ENCODE measurements around the gene PDE3B. TPM values are rescaled to one million over a fixed set of nuclear protein-coding genes. Genes with fewer than 3 reads are reported as not detected.
"Not testable (repeated sequence)": the region's sequence is repeated elsewhere in the genome, so short reads cannot be mapped to it uniquely, and the experiment has no call there.

The PDE3B gene
- total RNA-seq, 2 donors from 2014 or later: 21.5 to 23.6 TPM

DNA sequence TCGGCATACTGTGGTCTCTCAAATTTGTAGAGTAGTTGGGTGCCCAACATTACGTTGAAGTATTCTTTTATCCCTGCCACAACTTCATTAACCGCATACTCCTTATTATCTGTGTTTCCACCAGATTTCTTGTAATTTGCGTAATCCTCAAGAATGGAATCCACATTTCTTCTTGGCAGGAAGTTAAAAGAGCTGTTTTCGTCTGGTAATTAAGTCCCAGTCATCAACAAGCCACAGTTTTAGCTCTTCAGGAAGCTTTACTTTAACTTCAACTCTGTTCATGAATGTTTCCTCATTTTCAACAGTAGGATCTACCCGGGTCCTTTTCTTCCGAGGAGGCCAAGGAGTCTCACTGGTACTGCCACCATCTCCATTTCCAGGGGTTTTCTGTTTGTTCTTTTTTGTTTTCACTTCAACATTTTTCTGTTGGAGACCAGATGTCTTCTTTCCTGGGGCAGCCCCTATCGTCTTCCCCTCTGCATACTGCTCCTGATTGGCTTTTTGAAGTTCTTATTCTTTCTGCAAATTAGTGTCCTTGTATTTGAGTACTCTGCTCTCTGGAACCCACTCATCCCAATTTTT is 30.3 kb downstream of the PDE3B start:
- H3K4me1 ChIP-seq: no peaks in the 10 kb centered on the region
- no peak overlapping the region for H3K4me3 ChIP-seq
- H3K36me3 ChIP-seq: no peaks in the 10 kb centered on the region
- H3K9me3 ChIP-seq: no peaks in the 10 kb centered on the region
- no peak overlapping the region for H3K27ac ChIP-seq
- DNase-seq: no peak
- intact Hi-C loops (cut with DNase I): no loop called here
- TF ChIP-seq, protein P1, sequence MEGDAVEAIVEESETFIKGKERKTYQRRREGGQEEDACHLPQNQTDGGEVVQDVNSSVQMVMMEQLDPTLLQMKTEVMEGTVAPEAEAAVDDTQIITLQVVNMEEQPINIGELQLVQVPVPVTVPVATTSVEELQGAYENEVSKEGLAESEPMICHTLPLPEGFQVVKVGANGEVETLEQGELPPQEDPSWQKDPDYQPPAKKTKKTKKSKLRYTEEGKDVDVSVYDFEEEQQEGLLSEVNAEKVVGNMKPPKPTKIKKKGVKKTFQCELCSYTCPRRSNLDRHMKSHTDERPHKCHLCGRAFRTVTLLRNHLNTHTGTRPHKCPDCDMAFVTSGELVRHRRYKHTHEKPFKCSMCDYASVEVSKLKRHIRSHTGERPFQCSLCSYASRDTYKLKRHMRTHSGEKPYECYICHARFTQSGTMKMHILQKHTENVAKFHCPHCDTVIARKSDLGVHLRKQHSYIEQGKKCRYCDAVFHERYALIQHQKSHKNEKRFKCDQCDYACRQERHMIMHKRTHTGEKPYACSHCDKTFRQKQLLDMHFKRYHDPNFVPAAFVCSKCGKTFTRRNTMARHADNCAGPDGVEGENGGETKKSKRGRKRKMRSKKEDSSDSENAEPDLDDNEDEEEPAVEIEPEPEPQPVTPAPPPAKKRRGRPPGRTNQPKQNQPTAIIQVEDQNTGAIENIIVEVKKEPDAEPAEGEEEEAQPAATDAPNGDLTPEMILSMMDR (IDR thresholded peaks at IDR 0.05): no peak
- H3K27me3 ChIP-seq: no peaks in the 10 kb centered on the region
- H3K9ac ChIP-seq (ENCODE audit: low read depth in 2 of 2, low read length in 2 of 2): no peak overlapping the region

DNA sequence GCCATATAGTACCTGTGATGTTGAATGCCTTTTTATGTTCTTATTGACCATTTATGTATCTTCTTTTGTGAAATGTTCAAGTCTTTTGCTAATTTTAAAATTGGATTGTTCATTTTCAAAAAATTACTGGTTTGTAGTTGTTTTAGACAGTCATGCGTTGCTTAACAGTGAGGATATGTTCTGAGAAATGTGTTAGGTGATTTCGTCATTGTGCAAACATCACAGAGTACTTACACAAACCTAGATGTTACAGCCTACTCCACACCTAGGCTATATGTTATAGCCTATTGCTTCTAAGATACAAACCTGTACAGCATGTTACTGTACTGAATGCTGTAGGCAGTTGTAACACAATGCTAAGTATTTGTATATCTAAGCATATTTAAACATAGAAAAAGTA is 32.5 kb downstream of the PDE3B start:
- DNase-seq: no peak
- Histone ChIP-seq H3K27ac (peak overlapping the region; percentile 19), H3K36me3 (no peaks in the 10 kb centered on the region), H3K27me3 (no peaks in the 10 kb centered on the region), H3K9ac (ENCODE audit: low read depth in 2 of 2, low read length in 2 of 2) (no peak overlapping the region), H3K4me3 (no peak overlapping the region), H3K9me3 (no peaks in the 10 kb centered on the region), H3K4me1 (no peaks in the 10 kb centered on the region)
- TF ChIP-seq, protein P1 (IDR thresholded peaks at IDR 0.05): no peak
- intact Hi-C loops (cut with DNase I): no loop called here

DNA sequence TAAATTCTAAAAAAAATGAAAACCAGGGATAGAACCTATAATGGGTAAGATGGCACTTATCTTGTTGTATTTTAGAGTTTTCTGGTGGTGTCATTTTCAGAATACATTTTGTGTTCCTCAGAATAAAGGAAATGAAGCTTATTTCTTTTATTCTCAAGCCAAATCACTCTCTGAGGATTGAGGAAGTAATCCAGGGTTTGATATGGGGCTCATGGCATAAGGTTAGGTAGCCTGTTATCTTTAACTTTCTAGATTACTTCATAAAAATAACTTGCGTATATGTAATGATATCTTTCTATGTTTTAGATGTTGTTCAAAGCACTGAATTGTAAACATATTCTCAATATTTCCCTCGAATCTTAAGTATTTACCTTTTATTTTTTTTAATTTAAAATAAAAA is 33.5 kb downstream of the PDE3B start:
- no peak overlapping the region for H3K9ac ChIP-seq (ENCODE audit: low read depth in 2 of 2, low read length in 2 of 2)
- intact Hi-C loops (cut with DNase I): no loop called here
- TF ChIP-seq, protein P1 (IDR thresholded peaks at IDR 0.05): no peak
- DNase-seq: no peak
- H3K27me3 ChIP-seq: no peaks in the 10 kb centered on the region
- no peaks in the 10 kb centered on the region for H3K36me3 ChIP-seq
- H3K4me1 ChIP-seq: no peaks in the 10 kb centered on the region
- no peaks in the 10 kb centered on the region for H3K9me3 ChIP-seq
- H3K4me3 ChIP-seq: no peak overlapping the region
- H3K27ac ChIP-seq: no peak overlapping the region

DNA sequence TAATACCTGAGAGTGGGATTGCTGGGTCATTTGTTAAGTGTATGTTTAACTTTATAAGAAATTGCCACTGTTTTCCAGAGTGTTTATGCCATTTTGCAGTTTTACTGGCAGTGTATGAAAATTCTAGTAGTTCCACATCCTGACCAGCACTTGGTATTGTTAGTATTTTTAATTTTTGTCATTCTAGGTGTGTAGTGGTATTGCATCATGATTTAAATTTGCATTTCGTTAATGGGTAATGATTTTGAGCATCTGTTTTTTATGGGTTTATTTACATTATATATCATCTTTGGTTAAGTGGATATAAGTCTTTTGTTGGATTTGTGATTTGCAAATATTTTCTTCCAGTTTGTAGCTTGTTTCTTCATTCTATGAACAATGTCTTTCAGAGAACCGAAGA is 34.7 kb downstream of the PDE3B start:
- intact Hi-C loops (cut with DNase I): no loop called here
- Histone ChIP-seq H3K27me3 (no peaks in the 10 kb centered on the region), H3K4me1 (no peaks in the 10 kb centered on the region)

DNA sequence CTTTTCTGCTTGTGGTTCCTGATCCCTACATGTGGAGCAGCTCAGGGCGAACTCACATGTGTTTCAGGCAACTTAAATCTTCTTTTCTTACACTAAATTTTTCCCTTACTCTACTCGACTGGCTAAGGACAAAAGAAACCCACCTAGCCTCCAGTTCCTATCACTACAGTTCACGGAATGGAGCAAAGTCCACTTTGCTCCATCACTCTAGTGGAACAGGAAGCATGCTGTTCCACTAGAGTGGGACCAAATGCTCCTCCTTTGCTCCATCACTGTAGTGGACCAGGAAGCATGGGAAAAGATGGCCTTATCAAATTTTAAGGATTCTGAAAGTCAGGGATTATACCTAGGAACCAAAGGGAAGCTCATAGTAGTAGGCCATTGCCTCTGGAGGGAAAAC is 36.1 kb downstream of the PDE3B start:
- H3K36me3 ChIP-seq: no peaks in the 10 kb centered on the region
- TF ChIP-seq, protein P1 (IDR thresholded peaks at IDR 0.05): no peak
- H3K27me3 ChIP-seq: no peaks in the 10 kb centered on the region
- H3K4me3 ChIP-seq: no peak overlapping the region
- H3K27ac ChIP-seq: no peak overlapping the region
- H3K9me3 ChIP-seq: no peaks in the 10 kb centered on the region
- DNase-seq: no peak
- no peaks in the 10 kb centered on the region for H3K4me1 ChIP-seq
- intact Hi-C loops (cut with DNase I): no loop called here
- H3K9ac ChIP-seq (ENCODE audit: low read depth in 2 of 2, low read length in 2 of 2): no peak overlapping the region

More for the DNA sequence above, 34.7 kb downstream of the PDE3B start:
- no peak overlapping the region for H3K27ac ChIP-seq
- H3K36me3 ChIP-seq: no peaks in the 10 kb centered on the region
- no peaks in the 10 kb centered on the region for H3K9me3 ChIP-seq
- DNase-seq: no peak
- H3K9ac ChIP-seq (ENCODE audit: low read depth in 2 of 2, low read length in 2 of 2): no peak overlapping the region
- no peak overlapping the region for H3K4me3 ChIP-seq
- TF ChIP-seq, protein P1 (IDR thresholded peaks at IDR 0.05): no peak

DNA sequence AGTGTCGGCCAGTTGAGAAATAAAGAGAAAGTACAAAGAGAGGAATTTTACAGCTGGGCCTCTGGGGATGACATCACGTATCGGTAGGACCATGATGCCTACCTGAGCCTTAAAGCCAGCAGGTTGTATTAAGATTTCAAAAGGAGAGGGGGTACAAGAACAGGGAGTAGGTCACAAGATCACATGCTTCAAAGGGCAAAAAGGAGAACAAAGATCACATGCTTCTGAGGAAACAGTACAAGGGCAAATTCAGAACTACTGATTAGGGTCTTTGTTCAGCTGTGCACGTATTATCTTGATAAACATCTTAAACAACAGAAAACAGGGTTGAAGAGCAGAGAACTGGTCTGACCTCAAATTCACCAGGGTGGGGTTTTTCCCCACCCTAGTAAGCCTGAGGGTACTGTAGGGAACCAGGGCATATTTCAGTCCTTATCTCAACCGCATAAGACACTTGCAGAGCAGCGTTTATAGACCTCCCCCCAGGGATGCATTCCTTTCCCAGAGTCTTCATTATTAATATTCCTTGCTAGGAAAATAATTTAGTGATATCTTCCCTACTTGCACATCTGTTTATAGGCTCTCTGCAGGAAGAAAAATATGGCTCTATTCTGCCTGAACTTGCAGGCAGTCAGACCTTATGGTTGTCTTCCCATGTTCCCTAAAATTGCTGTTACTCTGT is 40.8 kb downstream of the PDE3B start:
- H3K4me1 ChIP-seq; intact Hi-C loops (cut with DNase I); H3K27me3 ChIP-seq; H3K9me3 ChIP-seq; DNase-seq; H3K36me3 ChIP-seq; H3K4me3 ChIP-seq; H3K9ac ChIP-seq (ENCODE audit: low read depth in 2 of 2, low read length in 2 of 2); H3K27ac ChIP-seq: not testable (repeated sequence)

Data from colonic mucosa (tissue), 4 donors.